Stimulated activated CD4-positive, alpha-beta T cell treated with anti-CD3 and anti-CD28 coated beads, Interleukin-2, amount 100 ng/mL, for 4 hours (primary cell): Measurements from ENCODE around the gene SMIM14.
A peak's percentile ranks its signal among the peaks of the same experiment; 100 is the strongest.
"Not testable (repeated sequence)": the region's sequence is repeated elsewhere in the genome, so short reads cannot be mapped to it uniquely, and the experiment has no call there.

Source experiments
- DNase-seq: peaks from one replicate; pipeline ENCODE4 v3.0.0-alpha.2; 2020; ENCODE audit warnings: low read depth

Gene SMIM14

GRCh38 chr4:39638354-39639239 is at the start of gene SMIM14:
Gene SMIM14, minus strand, starts transcription at chr4:39638865. Its CDS starts 33,720 bp downstream, at chr4:39605145.
- DNase-seq = peak; percentile 87

DNA sequence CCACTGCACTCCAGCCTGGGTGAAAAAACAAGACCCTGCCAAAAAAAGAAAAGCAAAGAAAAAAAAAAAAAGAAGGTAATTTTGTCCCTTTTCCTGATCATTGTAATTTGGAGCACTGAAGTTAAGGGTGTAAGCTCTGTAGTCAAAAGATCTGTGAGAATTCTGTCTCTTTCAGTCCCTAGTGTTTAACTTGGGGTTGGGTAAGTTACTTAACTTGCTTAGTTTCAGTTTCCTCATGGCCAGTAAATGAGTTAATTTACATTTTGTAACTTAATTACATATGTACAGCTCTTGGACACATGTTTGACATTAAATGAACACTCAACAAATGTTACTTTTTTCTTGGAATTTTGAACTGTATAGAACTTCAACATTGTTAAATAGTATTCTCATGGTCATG is 48.3 kb upstream of the SMIM14 start:
- DNase-seq = no peak

- DNase-seq = no peak
These were observed 47.3 kb upstream of the SMIM14 start for GRCh38 chr4:39685990-39686389.

DNA sequence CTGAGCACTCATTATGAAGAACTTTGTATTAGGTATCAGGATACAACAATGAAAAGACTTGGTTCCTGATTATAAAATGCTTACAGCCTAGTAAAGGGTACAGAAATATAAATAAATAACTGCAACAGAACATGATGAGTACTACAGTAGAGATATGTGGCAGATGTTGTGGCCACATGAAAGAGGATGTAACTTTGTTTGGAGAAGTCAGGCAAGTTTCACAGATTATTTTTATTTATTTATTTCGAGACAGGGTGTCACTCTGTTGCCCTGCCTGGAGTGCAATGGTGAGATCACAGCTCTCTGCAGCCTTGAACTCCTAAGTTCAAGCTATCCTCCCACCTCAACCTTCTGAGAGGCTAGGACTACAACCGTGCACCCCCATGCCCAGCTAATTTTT is 43.5 kb upstream of the SMIM14 start:
- no peak for DNase-seq

DNA sequence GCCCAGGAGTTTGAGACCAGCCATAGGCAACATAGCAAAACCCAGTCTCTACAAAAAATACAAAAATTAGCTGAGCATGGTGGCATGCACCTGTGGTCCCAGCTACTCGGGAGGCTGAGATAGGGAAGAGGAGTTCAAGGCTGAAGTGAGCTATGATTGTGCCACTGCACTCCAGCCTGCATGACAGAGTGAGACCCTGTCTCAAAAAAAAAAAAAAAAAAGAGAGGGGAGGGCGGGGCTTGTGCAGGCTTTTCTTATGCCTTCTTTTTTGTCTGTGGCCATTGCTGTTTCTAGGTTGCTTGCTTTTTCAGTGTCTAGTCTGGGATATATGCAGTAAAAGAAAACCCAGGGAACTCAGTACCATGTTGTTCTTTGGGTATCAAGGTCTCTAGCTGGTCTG is 42.3 kb upstream of the SMIM14 start:
- not testable (repeated sequence) for DNase-seq

DNA sequence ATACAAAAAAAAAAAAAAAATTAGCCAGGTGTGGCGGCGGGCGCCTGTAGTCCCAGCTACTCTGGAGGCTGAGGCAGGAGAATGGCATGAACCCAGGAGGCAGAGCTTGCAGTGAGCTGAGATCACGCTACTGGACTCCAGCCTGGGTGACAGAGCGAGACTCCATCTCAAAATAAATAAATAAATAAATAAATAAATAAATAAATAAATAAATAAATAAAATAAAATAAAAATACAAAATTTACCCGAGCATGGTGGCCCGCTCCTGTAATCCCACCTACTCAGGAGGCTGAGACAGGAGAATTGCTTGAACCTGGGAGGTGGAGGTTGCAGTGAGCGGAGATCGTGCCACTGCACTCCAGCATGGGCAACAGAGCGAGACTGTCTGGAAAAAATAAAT is 37.0 kb upstream of the SMIM14 start:
- not testable (repeated sequence) for DNase-seq

GRCh38 chr4:39670296-39670695 is 31.6 kb upstream of the SMIM14 start:
- DNase-seq = not testable (repeated sequence)

DNA sequence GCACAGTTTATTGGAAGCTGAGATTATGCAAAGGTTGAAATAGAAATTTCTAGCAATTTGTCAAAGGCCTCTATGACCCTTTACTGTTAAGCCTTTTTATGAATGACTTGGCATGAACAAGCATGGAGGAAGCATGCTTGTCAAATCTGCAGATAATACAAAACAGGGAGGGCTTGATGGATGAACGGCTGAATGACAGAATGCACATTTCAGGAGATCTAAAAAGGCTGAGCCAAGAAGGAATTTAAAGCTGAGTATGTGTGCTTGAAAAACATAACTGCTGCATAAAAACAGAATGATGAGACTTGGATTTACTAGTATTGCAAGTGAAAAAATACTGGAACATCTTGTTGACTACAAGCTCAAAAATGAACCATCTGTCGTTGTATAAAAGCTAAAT is 30.2 kb upstream of the SMIM14 start:
- no peak for DNase-seq

- no peak for DNase-seq
These were observed 29.0 kb upstream of the SMIM14 start for GRCh38 chr4:39667706-39668105.

GRCh38 chr4:39664828-39665731 is 26.4 kb upstream of the SMIM14 start:
- DNase-seq = no peak

GRCh38 chr4:39662683-39663082 is 24.0 kb upstream of the SMIM14 start:
- no peak for DNase-seq

- no peak for DNase-seq
These were observed 22.1 kb upstream of the SMIM14 start for GRCh38 chr4:39660757-39661156.

DNA sequence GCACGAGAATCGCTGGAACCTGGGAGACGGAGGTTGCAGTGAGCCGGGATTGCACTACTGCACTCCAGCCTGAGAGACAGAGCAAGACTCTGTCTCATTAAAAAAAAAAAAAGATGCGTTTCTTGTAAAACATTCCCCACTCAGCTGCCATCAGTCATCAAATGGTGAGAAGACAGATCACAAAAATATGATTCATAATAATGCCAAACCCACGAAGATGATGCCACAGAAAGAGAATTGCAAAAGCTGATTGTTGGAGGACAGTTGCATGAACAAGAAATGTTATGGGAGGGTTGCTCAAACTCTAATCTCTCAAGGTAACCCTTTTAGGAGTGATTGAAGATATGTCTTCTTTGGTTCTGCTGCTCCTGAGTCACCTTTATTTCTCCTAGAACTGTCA is 21.4 kb upstream of the SMIM14 start:
- DNase-seq = no peak

DNA sequence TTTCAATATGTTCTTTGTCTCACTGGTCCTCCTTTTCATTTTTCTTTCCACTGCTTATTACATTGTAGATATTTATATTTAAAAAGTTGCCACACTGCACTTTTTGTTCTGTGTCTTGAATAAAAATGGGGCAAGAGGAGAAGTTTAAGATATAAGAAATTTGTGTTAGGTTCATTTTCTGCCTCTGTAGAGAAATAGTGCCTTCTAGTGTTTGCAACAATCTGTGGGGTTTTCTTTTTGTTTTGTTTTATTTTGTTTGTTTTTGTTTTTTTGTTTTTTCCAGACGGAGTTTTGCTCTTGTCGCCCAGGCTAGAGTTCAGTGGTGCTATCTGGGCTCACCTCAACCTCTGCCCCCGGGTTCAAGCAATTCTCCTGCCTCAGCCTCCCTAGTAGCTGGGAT is 20.1 kb upstream of the SMIM14 start:
- DNase-seq = no peak

GRCh38 chr4:39657465-39657864 is 18.8 kb upstream of the SMIM14 start:
- no peak for DNase-seq

- not testable (repeated sequence) for DNase-seq
These were observed 18.0 kb upstream of the SMIM14 start for GRCh38 chr4:39656638-39657037.

DNA sequence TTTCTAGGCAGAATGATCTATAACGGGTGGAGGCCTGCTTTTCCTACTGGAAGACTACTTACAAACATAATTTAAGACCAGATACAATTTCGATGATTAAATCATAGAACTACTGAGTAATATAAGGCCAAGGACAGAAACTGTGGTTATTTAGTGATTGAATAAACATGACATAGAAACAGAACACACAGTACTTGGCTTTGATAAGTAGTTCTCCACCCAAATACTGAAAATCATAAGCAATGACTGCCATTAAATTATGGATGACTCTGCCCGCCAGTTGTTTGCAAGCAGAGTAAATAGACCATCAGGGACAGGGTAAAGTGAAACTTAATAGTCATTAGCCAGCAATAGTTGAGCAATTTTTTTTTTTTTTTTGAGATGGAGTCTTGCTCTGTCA is 17.2 kb upstream of the SMIM14 start:
- no peak for DNase-seq

DNA sequence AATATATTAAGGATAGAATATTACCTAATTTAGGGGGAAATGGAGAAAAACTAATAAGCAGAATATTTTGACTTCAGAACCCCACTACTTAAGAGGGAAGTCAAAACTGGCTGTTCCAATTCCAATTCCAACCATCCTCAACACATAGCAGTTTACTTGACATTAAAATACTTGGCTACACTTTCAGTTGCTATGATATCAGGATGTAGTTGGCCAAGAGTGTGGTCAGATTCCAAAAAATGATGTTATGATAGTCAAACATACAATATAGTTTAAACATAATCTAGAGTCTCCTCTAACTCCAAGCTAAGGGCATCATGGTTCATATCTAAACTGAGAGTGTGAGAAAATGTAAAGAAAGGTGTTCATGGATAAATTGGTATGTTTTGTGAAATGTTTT is 16.5 kb upstream of the SMIM14 start:
- no peak for DNase-seq

DNA sequence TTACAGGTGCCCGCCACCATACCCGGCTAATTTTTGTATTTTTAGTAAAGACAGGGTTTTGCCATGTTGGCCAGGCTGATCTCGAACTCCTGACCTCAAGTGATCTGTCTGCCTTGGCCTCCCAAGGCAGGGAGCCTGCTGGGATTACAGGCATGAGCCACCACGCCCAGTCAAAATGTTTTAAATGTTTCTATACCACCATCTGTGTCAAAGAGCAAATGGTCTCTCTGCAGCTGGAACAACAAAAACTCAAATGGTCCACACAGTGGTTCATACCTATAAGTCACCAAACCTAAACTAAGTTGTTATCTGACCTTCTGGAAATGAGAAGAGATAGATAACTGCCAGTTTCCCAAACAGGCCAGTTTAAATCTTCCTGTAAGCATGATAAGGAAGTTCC is 12.9 kb upstream of the SMIM14 start:
- DNase-seq = not testable (repeated sequence)

GRCh38 chr4:39649639-39650265 is 11.1 kb upstream of the SMIM14 start:
- no peak for DNase-seq

DNA sequence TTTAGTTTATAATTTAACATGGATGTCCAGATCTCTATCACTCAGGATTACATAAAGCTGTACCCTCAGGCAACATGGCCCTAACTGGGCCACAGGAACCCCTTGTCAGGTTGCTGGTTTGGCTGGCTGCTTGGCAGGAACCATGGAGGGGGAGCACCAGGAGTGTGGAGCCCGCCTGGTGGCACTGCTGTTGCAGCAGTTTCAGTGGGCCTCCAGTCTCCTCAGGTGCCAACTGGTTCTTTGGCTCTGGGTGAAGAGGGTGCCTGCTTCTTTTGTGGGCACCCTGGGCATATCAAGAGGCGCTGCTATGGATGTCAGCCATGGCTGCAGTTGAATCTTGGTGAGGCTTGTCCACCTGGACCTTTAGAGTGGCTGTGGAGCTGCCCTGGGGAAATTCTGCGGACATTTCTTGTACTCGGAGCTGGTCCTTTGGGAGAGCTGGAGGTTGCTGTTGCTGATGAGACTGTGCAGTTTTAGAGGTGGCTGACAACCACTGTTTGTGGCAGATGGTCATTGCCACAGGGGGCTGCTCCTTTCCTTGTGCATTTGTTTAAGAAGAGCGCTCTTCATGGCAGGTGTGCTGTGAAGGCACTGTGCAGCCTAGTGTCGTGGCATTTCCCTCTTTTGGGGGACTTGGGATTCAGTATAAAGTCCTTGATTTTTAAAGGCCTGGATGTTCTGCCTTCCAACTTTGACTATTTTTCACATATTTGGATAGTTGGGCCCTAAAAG is 10.3 kb upstream of the SMIM14 start:
- DNase-seq = no peak

DNA sequence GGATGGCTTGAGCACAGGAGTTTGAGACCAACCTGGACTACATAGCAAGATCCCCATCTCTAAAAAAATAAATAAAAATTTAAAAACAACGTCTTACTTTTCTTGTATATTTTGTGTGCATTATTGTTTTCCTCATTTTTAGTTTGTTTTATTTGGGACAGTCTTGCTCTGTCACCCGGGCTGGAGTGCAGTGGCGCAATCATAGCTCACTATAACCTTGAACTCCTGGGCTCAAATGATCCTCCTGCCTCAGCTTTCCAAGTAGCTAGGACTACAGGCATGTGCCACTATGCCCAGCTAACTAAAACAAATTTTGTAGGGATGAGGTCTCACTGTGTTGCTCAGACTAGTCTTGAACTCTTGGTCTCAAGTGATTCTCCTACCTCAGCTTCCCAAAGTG is 9.5 kb upstream of the SMIM14 start:
- DNase-seq = no peak
